GOT3 (cell line): ENCODE data around the gene ISL1.

Experiments
- DNase-seq: peaks from one replicate; lab custom pipeline; 2025; ENCODE audit warnings: mixed read lengths; lab: John Stamatoyannopoulos, UW

Gene ISL1

GRCh38 chr5:51386916-51387883 is 4.0 kb downstream of the ISL1 start:
- no peak for DNase-seq

GRCh38 chr5:51387884-51388275 is 4.6 kb downstream of the ISL1 start:
- DNase-seq = no peak

GRCh38 chr5:51388488-51389287 is 5.4 kb downstream of the ISL1 start:
- no peak for DNase-seq

- no peak for DNase-seq
These were observed 6.0 kb downstream of the ISL1 start for GRCh38 chr5:51389288-51389576.

- DNase-seq = no peak
These were observed 6.6 kb downstream of the ISL1 start for GRCh38 chr5:51389577-51390463.

GRCh38 chr5:51391175-51391574 is 7.9 kb downstream of the ISL1 start:
- DNase-seq = no peak

- DNase-seq = no peak
These were observed 9.5 kb downstream of the ISL1 start for GRCh38 chr5:51392689-51393199.

GRCh38 chr5:51394609-51395008 is 11.4 kb downstream of the ISL1 start:
- no peak for DNase-seq

- DNase-seq = no peak
These were observed 12.0 kb downstream of the ISL1 start for GRCh38 chr5:51395245-51395644.

- no peak for DNase-seq
These were observed 12.6 kb downstream of the ISL1 start for GRCh38 chr5:51395666-51396356.

- no peak for DNase-seq
These were observed 13.5 kb downstream of the ISL1 start for GRCh38 chr5:51396797-51397196.

- no peak for DNase-seq
These were observed 14.7 kb downstream of the ISL1 start for GRCh38 chr5:51397996-51398395.

- DNase-seq = no peak
These were observed 15.8 kb downstream of the ISL1 start for GRCh38 chr5:51398875-51399642.

GRCh38 chr5:51399643-51400006 is 16.4 kb downstream of the ISL1 start:
- DNase-seq = no peak

- no peak for DNase-seq
These were observed 21.0 kb downstream of the ISL1 start for GRCh38 chr5:51404255-51404654.

- no peak for DNase-seq
These were observed 28.7 kb downstream of the ISL1 start for GRCh38 chr5:51411921-51412325.

GRCh38 chr5:51414516-51414915 is 31.3 kb downstream of the ISL1 start:
- no peak for DNase-seq

GRCh38 chr5:51416149-51416548 is 32.9 kb downstream of the ISL1 start:
- DNase-seq = no peak

- DNase-seq = no peak
These were observed 49.9 kb downstream of the ISL1 start for GRCh38 chr5:51433052-51433710.

- no peak for DNase-seq
These were observed 56.0 kb downstream of the ISL1 start for GRCh38 chr5:51439232-51439631.
